NCI-H2227 (cell line): ENCODE results near the gene CLDN18.
A peak's percentile ranks its signal among the peaks of the same experiment; 100 is the strongest.

Experiments used
- DNase-seq: peaks from one replicate; lab custom pipeline; 2025; ENCODE audit not compliant: unreplicated experiment; lab: John Stamatoyannopoulos, UW

CLDN18 gene

GRCh38 chr3:138060792-138061191, 50.8 kb downstream of the CLDN18 start:
- no peak for DNase-seq

GRCh38 chr3:138062037-138062436, 52.1 kb downstream of the CLDN18 start:
- DNase-seq, result no peak

- no peak for DNase-seq
Observed at GRCh38 chr3:138062626-138063025, 52.7 kb downstream of the CLDN18 start.

DNA sequence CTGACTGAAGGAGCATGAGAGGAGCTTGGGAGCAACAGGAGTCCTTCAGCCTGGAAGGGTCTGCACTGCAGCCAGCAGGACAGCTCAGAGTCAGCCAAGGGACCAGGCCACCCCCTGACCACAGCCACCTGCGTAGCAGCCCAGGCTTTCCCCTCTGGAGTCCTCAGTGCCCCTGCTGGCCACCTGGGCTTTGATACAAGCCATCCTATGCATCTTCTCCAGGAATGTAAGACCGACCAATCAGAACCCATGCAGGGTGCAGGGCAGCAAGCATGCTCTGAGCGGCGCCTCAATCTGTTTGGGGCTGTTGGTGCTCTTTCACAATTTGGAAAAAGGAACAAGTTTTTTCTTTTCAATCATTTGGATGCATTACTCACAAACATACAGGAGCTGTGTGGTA, 53.5 kb downstream of the CLDN18 start:
- no peak for DNase-seq

GRCh38 chr3:138065949-138066348, 56.0 kb downstream of the CLDN18 start:
- DNase-seq, result no peak

DNA sequence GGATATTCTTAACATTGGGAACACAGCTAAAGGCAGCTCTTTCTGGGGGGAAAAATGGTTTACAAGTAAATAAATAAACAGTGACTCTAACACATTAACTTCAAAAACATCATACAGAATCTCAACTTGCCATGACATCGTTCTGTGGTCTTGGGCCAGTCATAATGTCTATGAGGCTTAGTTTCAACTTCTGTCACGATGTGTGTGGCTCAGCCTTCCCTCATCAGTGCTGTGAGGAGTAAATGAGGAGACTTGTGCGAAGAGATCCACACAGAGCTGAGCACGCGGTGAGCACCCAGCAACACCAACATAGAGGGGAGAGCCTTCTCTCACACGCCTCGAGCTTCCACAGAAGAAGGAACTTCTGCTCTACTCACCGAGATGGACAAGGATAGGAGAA, 56.4 kb downstream of the CLDN18 start:
- no peak for DNase-seq

DNA sequence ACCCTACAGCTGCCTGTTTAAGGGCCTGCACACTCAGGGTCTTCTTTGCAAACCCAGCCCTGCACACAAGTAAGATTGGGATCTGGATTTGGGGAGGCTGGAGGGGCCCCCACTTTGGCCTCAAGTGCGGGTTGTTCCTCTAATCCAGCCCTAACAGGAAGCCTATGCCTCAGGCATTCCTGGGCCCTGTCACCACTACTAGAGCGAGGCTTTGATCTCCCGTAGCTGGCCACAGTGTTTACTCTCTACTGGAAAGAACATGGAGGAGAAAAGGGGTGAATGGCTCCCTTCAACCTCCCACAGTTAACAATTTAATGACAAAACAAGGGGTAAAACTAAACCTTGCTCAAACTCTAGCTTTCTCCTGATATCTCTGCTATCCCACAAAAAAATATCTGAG, 57.0 kb downstream of the CLDN18 start:
- DNase-seq, result no peak

DNA sequence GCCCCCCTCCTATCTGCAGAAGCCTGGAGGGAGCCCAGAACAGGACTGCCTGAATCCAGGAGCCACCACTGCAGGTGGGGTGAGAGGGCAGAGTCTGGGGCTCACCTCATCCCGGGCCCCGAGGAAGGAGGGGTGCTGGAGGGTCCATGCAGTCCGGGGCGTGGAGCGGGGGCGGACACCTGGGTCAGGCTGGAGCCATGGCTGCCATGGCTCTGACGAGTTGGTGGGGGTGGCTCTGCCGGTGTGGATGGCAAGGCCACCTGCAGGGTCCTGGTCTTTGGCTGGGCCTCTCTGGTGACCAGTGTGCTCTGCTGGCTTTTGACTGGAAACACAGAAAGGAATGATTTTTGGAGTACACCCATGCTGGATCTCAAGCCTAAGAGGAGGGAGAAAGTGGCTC, 58.1 kb downstream of the CLDN18 start:
- no peak for DNase-seq

DNA sequence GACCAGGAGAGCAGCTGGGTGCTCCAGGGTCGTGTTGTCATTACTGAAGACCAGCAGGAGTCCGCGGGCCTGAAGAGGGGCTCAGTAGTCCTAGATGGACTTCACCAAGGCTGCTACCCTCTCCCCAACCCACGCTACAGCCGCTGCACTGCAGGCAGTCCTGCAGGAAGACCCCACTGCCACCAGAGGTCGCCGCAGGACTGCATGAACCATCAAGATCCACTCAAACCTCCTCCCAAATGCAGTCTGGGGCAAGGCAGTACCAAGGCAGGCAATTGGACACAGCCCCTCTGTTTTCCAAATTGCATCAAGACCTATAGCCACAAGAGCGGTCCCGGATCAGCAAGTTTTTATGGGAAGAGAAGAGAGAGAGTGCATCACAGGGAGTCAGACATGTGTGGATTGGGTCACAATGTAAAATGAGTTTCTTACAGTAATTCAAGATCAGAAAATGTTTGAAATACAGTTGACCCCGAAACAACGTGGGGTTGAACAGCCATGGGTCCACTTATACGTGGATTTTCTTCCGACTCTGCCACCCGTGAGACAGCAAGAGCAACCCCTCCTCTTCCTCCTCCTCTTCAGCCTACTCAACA, 58.7 kb downstream of the CLDN18 start:
- peak; percentile 73 for DNase-seq

DNA sequence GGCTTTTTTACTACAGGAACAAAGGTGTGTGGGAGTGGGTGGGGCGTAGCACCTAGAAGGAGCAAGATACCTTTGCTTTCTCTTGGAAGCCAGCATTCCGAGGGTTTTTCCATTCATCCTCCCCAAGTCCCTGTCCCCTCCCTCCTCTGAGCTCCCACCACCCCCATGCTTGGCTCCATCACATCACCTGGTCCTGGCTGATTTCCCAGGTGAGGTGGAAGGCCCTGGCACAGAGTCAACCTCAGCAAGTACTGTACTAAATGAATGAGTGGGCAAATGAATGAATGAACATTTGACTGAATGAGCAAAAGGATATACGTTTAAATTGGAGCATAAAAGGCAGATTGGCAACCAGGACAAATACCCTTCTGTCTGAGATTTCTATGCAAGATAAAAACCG, 60.0 kb downstream of the CLDN18 start:
- DNase-seq, result no peak

DNA sequence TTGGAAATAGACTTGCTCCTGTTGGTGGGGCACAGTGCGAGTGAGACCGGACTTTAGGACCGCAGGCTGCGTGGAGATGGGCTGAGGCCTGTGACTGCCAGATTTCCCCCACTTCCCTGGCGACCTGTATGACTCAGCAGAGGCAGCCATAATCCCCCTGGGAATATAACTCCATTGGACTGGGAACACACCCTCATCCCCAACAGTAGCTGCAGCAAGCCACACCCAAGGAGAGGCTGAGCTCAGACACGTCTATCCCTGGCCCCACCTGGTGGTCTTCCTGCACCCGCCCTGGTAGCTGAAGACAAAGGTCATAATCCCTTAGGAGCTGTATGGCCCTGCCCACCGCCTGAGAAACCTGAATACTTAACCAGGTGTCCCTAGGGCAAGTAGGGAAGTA, 62.8 kb downstream of the CLDN18 start:
- no peak for DNase-seq

DNA sequence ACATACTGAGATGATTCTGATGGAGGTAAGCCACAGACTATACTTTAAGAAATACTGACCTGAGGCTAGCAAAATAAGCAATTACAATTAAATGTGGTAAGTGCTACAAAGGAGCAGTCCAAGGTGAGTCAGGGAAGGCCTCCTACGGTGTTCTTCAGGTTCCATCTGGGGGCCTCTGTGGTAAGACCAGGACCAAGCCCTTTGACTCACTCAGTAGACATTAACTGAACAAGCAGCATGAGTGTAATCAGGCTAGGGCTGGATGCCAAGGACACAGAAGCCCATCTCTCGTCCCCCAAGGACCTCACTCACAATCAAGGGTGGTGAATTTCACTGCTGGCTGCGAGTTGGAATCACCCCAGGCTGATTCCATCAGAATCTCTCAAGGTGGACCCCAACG, 68.1 kb downstream of the CLDN18 start:
- DNase-seq, result no peak

GRCh38 chr3:138078901-138079344, 69.0 kb downstream of the CLDN18 start:
- no peak for DNase-seq

- DNase-seq, result no peak
Observed at GRCh38 chr3:138079901-138080300, 69.9 kb downstream of the CLDN18 start.

GRCh38 chr3:138081371-138082084, 71.6 kb downstream of the CLDN18 start:
- DNase-seq, result no peak

- DNase-seq, result no peak
Observed at GRCh38 chr3:138082085-138082991, 72.4 kb downstream of the CLDN18 start.

DNA sequence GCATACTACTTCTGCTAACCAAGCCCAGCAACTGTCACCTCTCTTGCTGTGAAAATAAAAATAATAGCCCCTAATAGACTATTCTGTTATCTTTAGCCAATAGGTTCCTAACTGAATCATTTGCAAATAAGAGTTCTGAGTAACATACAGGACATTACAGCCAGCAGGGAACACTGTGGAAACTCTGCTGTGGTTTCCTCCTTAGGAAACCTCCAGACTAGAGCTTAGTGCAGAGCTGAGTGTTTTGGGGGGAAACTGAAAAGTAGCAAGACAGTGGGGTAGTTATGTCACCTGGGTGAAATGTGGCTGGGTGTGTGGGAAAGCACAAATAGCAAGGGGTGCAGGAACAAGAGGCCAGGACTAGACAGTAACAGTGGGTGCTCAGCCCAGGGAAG, 73.0 kb downstream of the CLDN18 start:
- DNase-seq, result no peak
